Nephron progenitor cell (in vitro differentiated cells): ENCODE data around the gene CAMK2N1.

Experiments
- DNase-seq: peaks from one replicate; pipeline ENCODE4 v3.0.0; 2021
- H3K27ac Mint-ChIP-seq: 2 replicates; pipeline ENCODE4 v1.8.0; 2021; ENCODE audit warnings: mild to moderate bottlenecking, moderate library complexity, mixed read lengths
- H3K27me3 Mint-ChIP-seq: 2 replicates; pipeline ENCODE4 v1.8.0; 2021; ENCODE audit warnings: mild to moderate bottlenecking, low read depth, mixed read lengths; ENCODE audit not compliant: poor library complexity
- H3K36me3 Mint-ChIP-seq: 2 replicates; pipeline ENCODE4 v1.8.0; 2021; ENCODE audit warnings: low read depth, mixed read lengths
- H3K4me1 Mint-ChIP-seq: 2 replicates; pipeline ENCODE4 v1.8.0; 2021; ENCODE audit warnings: mixed read lengths
- H3K4me3 Mint-ChIP-seq: 2 replicates; pipeline ENCODE4 v1.8.0; 2021; ENCODE audit warnings: mild to moderate bottlenecking, moderate library complexity, mixed read lengths
- H3K9me3 Mint-ChIP-seq: 2 replicates; pipeline ENCODE4 v1.8.0; 2021; ENCODE audit warnings: mild to moderate bottlenecking, moderate library complexity, mixed read lengths
- CTCF ChIP-seq: fragments of 200-600 bp; sonication (generic); IDR thresholded peaks from 2 replicates; pipeline ENCODE4 v1.5.0; 2021; ENCODE audit warnings: antibody characterized with exemption

CAMK2N1 gene

GRCh38 chr1:20465187-20465586 lies 20.8 kb downstream of the CAMK2N1 start:
- H3K9me3 Mint-ChIP-seq = peaks cover 4% of the 10 kb centered on the region
- no peak for TF ChIP-seq CTCF
- no peak for DNase-seq
- H3K27me3 Mint-ChIP-seq = peaks cover 47% of the 10 kb centered on the region
- H3K36me3 Mint-ChIP-seq = no peaks in the 10 kb centered on the region
- no peak overlapping the region for H3K27ac Mint-ChIP-seq
- peaks cover 14% of the 10 kb centered on the region for H3K4me1 Mint-ChIP-seq
- no peak overlapping the region for H3K4me3 Mint-ChIP-seq

GRCh38 chr1:20463502-20463901 lies 22.5 kb downstream of the CAMK2N1 start:
- DNase-seq = no peak
- H3K36me3 Mint-ChIP-seq = no peaks in the 10 kb centered on the region
- H3K27me3 Mint-ChIP-seq = peaks cover 48% of the 10 kb centered on the region
- no peak overlapping the region for H3K4me3 Mint-ChIP-seq
- no peak overlapping the region for H3K27ac Mint-ChIP-seq
- TF ChIP-seq CTCF = no peak
- H3K9me3 Mint-ChIP-seq = peaks cover 7% of the 10 kb centered on the region
- peaks cover 14% of the 10 kb centered on the region for H3K4me1 Mint-ChIP-seq

- Mint-ChIP-seq H3K36me3 (no peaks in the 10 kb centered on the region), H3K27me3 (peaks cover 41% of the 10 kb centered on the region), H3K4me3 (no peak overlapping the region), H3K9me3 (peaks cover 7% of the 10 kb centered on the region), H3K27ac (no peak overlapping the region), H3K4me1 (peaks cover 14% of the 10 kb centered on the region)
- TF ChIP-seq CTCF = no peak
- no peak for DNase-seq
Measured at GRCh38 chr1:20462397-20462796, 23.6 kb downstream of the CAMK2N1 start.

GRCh38 chr1:20458717-20459116 lies 27.3 kb downstream of the CAMK2N1 start:
- no peak for DNase-seq
- Mint-ChIP-seq H3K36me3 (no peaks in the 10 kb centered on the region), H3K27ac (no peak overlapping the region), H3K27me3 (peaks cover 50% of the 10 kb centered on the region), H3K4me1 (no peaks in the 10 kb centered on the region), H3K9me3 (peaks cover 7% of the 10 kb centered on the region), H3K4me3 (no peak overlapping the region)
- TF ChIP-seq CTCF = no peak

GRCh38 chr1:20454004-20454403 lies 32.0 kb downstream of the CAMK2N1 start:
- H3K9me3 Mint-ChIP-seq = no peaks in the 10 kb centered on the region
- H3K27me3 Mint-ChIP-seq = peaks cover 40% of the 10 kb centered on the region
- no peak overlapping the region for H3K27ac Mint-ChIP-seq
- no peak overlapping the region for H3K4me3 Mint-ChIP-seq
- no peaks in the 10 kb centered on the region for H3K36me3 Mint-ChIP-seq
- DNase-seq = no peak
- TF ChIP-seq CTCF = no peak
- no peaks in the 10 kb centered on the region for H3K4me1 Mint-ChIP-seq

- H3K36me3 Mint-ChIP-seq = no peaks in the 10 kb centered on the region
- H3K4me1 Mint-ChIP-seq = no peaks in the 10 kb centered on the region
- no peak for DNase-seq
Measured at GRCh38 chr1:20449735-20450311, 36.2 kb downstream of the CAMK2N1 start.

More at GRCh38 chr1:20449735-20450311, 36.2 kb downstream of the CAMK2N1 start:
- no peak for TF ChIP-seq CTCF
- peaks cover 43% of the 10 kb centered on the region for H3K27me3 Mint-ChIP-seq
- no peak overlapping the region for H3K4me3 Mint-ChIP-seq
- no peak overlapping the region for H3K27ac Mint-ChIP-seq
- no peaks in the 10 kb centered on the region for H3K9me3 Mint-ChIP-seq
